HG02943 (cell line): ENCODE measurements around the gene GLRX5.

Experiments
- ATAC-seq: cut with Tn5 transposase; IDR thresholded peaks from one replicate; pipeline ENCODE4 v1.9.1; 2021; ENCODE audit warnings: mild to moderate bottlenecking, low read depth, moderate library complexity; ENCODE audit not compliant: unreplicated experiment

The GLRX5 gene

GRCh38 chr14:95531969-95532368, 2.9 kb upstream of the GLRX5 start:
- no peak for ATAC-seq

- ATAC-seq = no peak
Observed at GRCh38 chr14:95533391-95533821, 1.4 kb upstream of the GLRX5 start.

GRCh38 chr14:95533822-95534221, 1.0 kb upstream of the GLRX5 start:
- ATAC-seq = no peak

- ATAC-seq = peak; percentile 0
Observed at GRCh38 chr14:95535226-95536021, 574 bp downstream of the GLRX5 start.

- ATAC-seq = no peak
Observed at GRCh38 chr14:95536036-95536593, 1.3 kb downstream of the GLRX5 start.

- no peak for ATAC-seq
Observed at GRCh38 chr14:95536671-95537070, 1.8 kb downstream of the GLRX5 start.

- no peak for ATAC-seq
Observed at GRCh38 chr14:95537298-95538089, 2.6 kb downstream of the GLRX5 start.

GRCh38 chr14:95538801-95539509, 4.1 kb downstream of the GLRX5 start:
- ATAC-seq = no peak

GRCh38 chr14:95540236-95540855, 5.5 kb downstream of the GLRX5 start:
- ATAC-seq = no peak

GRCh38 chr14:95541346-95541745, 6.5 kb downstream of the GLRX5 start:
- no peak for ATAC-seq

- ATAC-seq = no peak
Observed at GRCh38 chr14:95541932-95542930, 7.4 kb downstream of the GLRX5 start.

GRCh38 chr14:95543021-95543420, 8.2 kb downstream of the GLRX5 start:
- ATAC-seq = no peak

- no peak for ATAC-seq
Observed at GRCh38 chr14:95544588-95544987, 9.7 kb downstream of the GLRX5 start.

GRCh38 chr14:95545515-95546168, 10.8 kb downstream of the GLRX5 start:
- no peak for ATAC-seq

GRCh38 chr14:95547272-95547625, 12.4 kb downstream of the GLRX5 start:
- ATAC-seq = no peak

- no peak for ATAC-seq
Observed at GRCh38 chr14:95547626-95548327, 12.9 kb downstream of the GLRX5 start.

GRCh38 chr14:95548328-95548929, 13.6 kb downstream of the GLRX5 start:
- no peak for ATAC-seq
